Activated CD4-positive, alpha-beta T cell treated with anti-CD3 and anti-CD28 coated beads, Interleukin-2, amount 10 ng/mL, durations not matched to agents 24 days and 14 days (primary cell): ENCODE measurements around the gene MED13. TPM values are rescaled to one million over a fixed set of nuclear protein-coding genes. Genes with fewer than 3 reads are reported as not detected.
"Not testable (repeated sequence)": the region's sequence is repeated elsewhere in the genome, so short reads cannot be mapped to it uniquely, and the experiment has no call there.

Source experiments
- DNase-seq: peaks from one replicate; pipeline ENCODE4 v3.0.0; 2022
- H3K27ac Mint-ChIP-seq: one replicate; pipeline ENCODE4 v1.8.0; 2022; ENCODE audit warnings: mild to moderate bottlenecking, mixed read lengths
- H3K27me3 Mint-ChIP-seq: one replicate; pipeline ENCODE4 v1.8.0; 2022; ENCODE audit warnings: mixed read lengths
- H3K36me3 Mint-ChIP-seq: one replicate; pipeline ENCODE4 v1.8.0; 2022; ENCODE audit warnings: low read depth, mild to moderate bottlenecking, mixed read lengths
- H3K4me1 Mint-ChIP-seq: one replicate; pipeline ENCODE4 v1.8.0; 2021; ENCODE audit warnings: mixed read lengths
- H3K4me3 Mint-ChIP-seq: one replicate; pipeline ENCODE4 v1.8.0; 2022; ENCODE audit warnings: mild to moderate bottlenecking, moderate library complexity, mixed read lengths
- H3K9me3 Mint-ChIP-seq: one replicate; pipeline ENCODE4 v1.8.0; 2021; ENCODE audit warnings: mixed read lengths
- intact Hi-C: fragments of 100-400 bp; cut with micrococcal nuclease; formaldehyde crosslinking; loops from one replicate; pipeline ENCODE4 v1.15.1; 2023
- total RNA-seq: library from RNA; stranded (reverse); gene quantifications from 2 replicates; pipeline ENCODE4 v1.2.3, GENCODE V29; 2022

Gene MED13
- total RNA-seq, 1 donor from 2014 or later = 63.4 TPM

- intact Hi-C loops = no loop called here
- no peak for DNase-seq
- H3K36me3 Mint-ChIP-seq = no peaks in the 10 kb centered on the region
- H3K27me3 Mint-ChIP-seq = peaks cover 27% of the 10 kb centered on the region
- peaks cover 8% of the 10 kb centered on the region for H3K4me1 Mint-ChIP-seq
- no peaks in the 10 kb centered on the region for H3K9me3 Mint-ChIP-seq
- no peak overlapping the region for H3K27ac Mint-ChIP-seq
- H3K4me3 Mint-ChIP-seq = no peak overlapping the region
Observed at GRCh38 chr17:62080647-62081046, 15.6 kb upstream of the MED13 start.

DNA sequence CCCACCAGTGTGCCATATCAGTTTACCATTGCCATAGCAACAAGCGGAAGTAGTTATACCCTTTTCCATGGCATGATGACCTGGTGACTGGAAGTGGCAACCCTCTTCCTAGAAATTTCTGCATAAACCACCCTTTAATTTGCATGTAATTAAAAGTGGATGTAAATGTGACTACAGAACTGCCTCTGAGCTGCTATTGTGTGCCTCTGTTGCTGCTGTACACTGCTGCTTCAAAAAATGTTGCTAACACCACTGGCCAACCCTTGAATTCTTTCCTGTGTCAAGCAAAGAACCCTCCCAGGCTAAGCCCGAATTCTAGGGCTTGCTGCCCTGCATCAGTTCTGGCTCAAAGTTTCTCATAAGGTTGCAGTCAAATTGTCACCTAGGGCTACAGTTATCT, 12.9 kb upstream of the MED13 start:
- no peaks in the 10 kb centered on the region for H3K4me1 Mint-ChIP-seq
- no peaks in the 10 kb centered on the region for H3K9me3 Mint-ChIP-seq
- H3K36me3 Mint-ChIP-seq = no peaks in the 10 kb centered on the region
- intact Hi-C loops = no loop called here
- H3K27ac Mint-ChIP-seq = no peak overlapping the region
- no peak overlapping the region for H3K4me3 Mint-ChIP-seq
- H3K27me3 Mint-ChIP-seq = peaks cover 29% of the 10 kb centered on the region
- no peak for DNase-seq

GRCh38 chr17:62076864-62077788, 12.0 kb upstream of the MED13 start:
- H3K4me1 Mint-ChIP-seq = no peaks in the 10 kb centered on the region
- intact Hi-C loops = no loop called here
- no peaks in the 10 kb centered on the region for H3K36me3 Mint-ChIP-seq
- no peak overlapping the region for H3K27ac Mint-ChIP-seq
- no peak for DNase-seq
- no peaks in the 10 kb centered on the region for H3K9me3 Mint-ChIP-seq
- peaks cover 29% of the 10 kb centered on the region for H3K27me3 Mint-ChIP-seq
- H3K4me3 Mint-ChIP-seq = no peak overlapping the region

DNA sequence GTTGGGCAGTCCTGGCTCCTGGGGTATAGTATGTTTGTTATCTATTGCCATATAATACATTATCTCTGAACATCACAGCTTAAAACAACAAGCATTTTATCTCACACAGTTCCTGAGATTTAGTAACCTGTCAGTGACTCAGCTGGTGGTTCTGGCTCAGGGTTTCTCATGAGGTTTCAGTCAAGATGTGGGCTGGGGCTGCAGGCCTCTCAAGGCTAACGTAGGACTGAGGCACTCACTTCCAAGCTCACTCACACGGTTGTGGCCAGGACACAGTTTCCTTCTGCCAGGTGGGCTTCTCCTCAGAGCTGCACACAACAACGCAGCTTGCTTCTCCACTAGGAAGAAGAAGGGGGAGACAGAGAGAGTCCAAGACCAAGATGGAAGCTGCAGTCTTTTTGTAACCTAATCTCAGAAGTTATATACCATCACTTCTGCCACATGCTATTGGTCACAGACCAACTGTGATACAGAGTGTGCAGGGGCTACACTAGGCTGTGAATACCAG, 10.3 kb upstream of the MED13 start:
- H3K9me3 Mint-ChIP-seq = no peaks in the 10 kb centered on the region
- no peak for DNase-seq
- no peak overlapping the region for H3K4me3 Mint-ChIP-seq
- no peaks in the 10 kb centered on the region for H3K4me1 Mint-ChIP-seq
- no peaks in the 10 kb centered on the region for H3K36me3 Mint-ChIP-seq
- H3K27me3 Mint-ChIP-seq = peaks cover 27% of the 10 kb centered on the region
- no peak overlapping the region for H3K27ac Mint-ChIP-seq
- intact Hi-C loops = no loop called here

DNA sequence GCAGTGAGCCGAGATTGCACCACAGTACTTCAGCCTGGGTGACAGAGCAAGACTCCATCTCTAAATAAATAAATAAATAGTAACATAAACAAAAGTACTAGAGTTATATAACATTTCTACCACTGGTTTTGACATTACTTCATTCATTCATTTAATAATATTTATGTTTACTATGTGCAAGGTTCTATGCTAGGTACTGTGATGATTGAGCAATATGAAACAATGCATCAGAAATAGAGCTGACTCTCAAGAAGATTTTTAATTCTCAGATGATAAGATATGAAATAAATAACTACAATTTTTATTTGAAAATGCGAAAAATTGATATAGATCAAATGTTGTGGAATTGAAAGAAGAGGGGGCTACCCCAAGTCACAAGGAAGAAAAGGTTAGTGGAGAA, 8.9 kb upstream of the MED13 start:
- Mint-ChIP-seq H3K36me3 (no peaks in the 10 kb centered on the region), H3K27me3 (peaks cover 18% of the 10 kb centered on the region), H3K27ac (no peak overlapping the region), H3K4me3 (no peak overlapping the region), H3K9me3 (no peaks in the 10 kb centered on the region), H3K4me1 (no peaks in the 10 kb centered on the region)
- DNase-seq = no peak
- intact Hi-C loops = no loop called here

DNA sequence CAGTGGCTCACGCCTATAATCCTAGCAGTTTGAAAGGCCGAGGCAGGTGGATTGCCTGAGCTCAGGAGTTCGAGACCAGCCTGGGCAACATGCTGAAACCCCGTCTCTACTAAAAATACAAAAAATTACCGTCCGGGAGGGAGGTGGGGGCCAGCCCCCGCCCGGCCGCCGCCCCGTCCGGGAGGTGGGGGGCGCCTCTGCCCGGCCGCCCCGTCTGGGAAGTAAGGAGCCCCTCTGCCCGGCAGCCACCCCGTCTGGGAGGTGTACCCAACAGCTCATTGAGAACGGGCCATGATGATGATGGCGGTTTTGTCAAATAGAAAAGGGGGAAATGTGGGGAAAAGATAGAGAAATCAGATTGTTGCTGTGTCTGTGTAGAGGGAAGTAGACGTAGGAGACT, 7.8 kb upstream of the MED13 start:
- H3K4me1 Mint-ChIP-seq, H3K36me3 Mint-ChIP-seq: not testable (repeated sequence)

GRCh38 chr17:62070900-62071299, 5.8 kb upstream of the MED13 start:
- Mint-ChIP-seq H3K4me3 (no peak overlapping the region), H3K36me3 (no peaks in the 10 kb centered on the region), H3K27me3 (peaks cover 2% of the 10 kb centered on the region), H3K9me3 (no peaks in the 10 kb centered on the region), H3K4me1 (peaks cover 5% of the 10 kb centered on the region), H3K27ac (no peak overlapping the region)
- intact Hi-C loops = no loop called here
- no peak for DNase-seq

More for the DNA sequence above, 7.8 kb upstream of the MED13 start:
- H3K9me3 Mint-ChIP-seq, H3K4me3 Mint-ChIP-seq, intact Hi-C loops, DNase-seq, H3K27ac Mint-ChIP-seq: not testable (repeated sequence)
- H3K27me3 Mint-ChIP-seq = peaks cover 11% of the 10 kb centered on the region

GRCh38 chr17:62067165-62068145, 2.4 kb upstream of the MED13 start:
- intact Hi-C loops = loop anchor here (10.0 kb wide), 1 partner anchor 1673 kb away; the partner anchor contains the start of gene USP32
- Mint-ChIP-seq H3K36me3 (peaks cover 15% of the 10 kb centered on the region), H3K9me3 (no peaks in the 10 kb centered on the region), H3K27me3 (no peaks in the 10 kb centered on the region), H3K27ac (no peak overlapping the region), H3K4me1 (peaks cover 21% of the 10 kb centered on the region), H3K4me3 (no peak overlapping the region)
- DNase-seq = no peak

DNA sequence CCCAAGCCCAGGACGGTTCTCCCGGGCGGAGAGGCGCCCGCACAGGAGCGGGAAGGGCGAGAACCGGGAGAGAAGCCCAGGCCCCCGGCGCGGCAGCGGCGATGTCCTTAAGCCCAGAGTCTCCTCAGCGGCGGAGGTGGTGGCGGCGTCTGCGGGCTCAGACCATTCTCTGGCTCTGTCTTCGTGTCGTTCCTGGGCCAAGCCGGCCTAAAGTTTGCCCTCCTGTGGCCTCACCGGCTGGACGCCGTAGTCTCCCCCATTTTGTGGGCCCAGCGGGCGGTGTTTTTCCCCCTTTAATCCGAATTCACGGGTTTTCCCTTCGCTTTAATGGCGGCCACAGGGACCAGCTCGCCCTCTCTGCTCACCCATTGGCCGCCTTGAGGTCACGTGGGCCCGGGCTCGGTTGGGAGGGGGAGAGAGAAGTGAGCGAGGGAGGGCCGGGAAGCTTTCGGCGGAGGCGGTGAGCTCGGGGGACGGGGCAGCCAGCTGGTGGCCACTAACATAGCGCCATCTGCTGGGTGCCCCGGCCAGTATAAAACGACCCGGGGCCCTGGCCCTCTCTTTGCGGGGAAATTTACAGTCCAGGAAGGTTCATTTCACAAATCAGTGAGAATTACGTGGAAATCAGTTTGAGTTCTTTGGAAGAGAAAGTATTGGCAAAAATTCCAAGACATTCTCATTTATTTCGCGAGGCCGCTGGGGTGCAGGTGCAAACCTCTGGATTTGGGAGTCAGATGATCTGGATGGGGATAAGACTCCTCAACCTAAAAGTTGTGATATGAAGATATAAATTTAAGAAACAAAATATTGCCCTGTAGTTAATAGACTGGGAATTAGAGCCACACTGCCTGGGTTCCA, 762 bp upstream of the MED13 start:
- H3K27me3 Mint-ChIP-seq = no peaks in the 10 kb centered on the region
- H3K9me3 Mint-ChIP-seq = no peaks in the 10 kb centered on the region
- DNase-seq = peak; percentile 99
- H3K4me3 Mint-ChIP-seq = peak overlapping the region; percentile 97
- peak overlapping the region; percentile 99 for H3K27ac Mint-ChIP-seq
- peaks cover 29% of the 10 kb centered on the region for H3K4me1 Mint-ChIP-seq
- intact Hi-C loops = loop anchor here (1.0 to 10.0 kb wide), 4 partner anchors 139 to 1671 kb away; partner anchors contain the start of genes BRIP1, INTS2 and USP32
- H3K36me3 Mint-ChIP-seq = peaks cover 22% of the 10 kb centered on the region

GRCh38 chr17:62064029-62064790, 868 bp downstream of the MED13 start:
- peak; percentile 68 for DNase-seq
- Mint-ChIP-seq H3K27me3 (no peaks in the 10 kb centered on the region), H3K36me3 (peaks cover 33% of the 10 kb centered on the region), H3K4me3 (peak overlapping the region; percentile 89), H3K9me3 (no peaks in the 10 kb centered on the region), H3K4me1 (peaks cover 33% of the 10 kb centered on the region), H3K27ac (peak overlapping the region; percentile 91)
- intact Hi-C loops = loop anchor here (5.0 to 10.0 kb wide), 2 partner anchors 652 to 1669 kb away; partner anchors contain the start of gene USP32

- Mint-ChIP-seq H3K4me3 (peak overlapping the region; percentile 89), H3K27ac (peak overlapping the region; percentile 1), H3K36me3 (peaks cover 41% of the 10 kb centered on the region), H3K9me3 (no peaks in the 10 kb centered on the region), H3K4me1 (peaks cover 35% of the 10 kb centered on the region), H3K27me3 (no peaks in the 10 kb centered on the region)
- no peak for DNase-seq
- intact Hi-C loops = loop anchor here (5.0 to 10.0 kb wide), 2 partner anchors 651 to 1668 kb away; partner anchors contain the start of gene USP32
Observed at GRCh38 chr17:62062944-62063343, 2.1 kb downstream of the MED13 start.

DNA sequence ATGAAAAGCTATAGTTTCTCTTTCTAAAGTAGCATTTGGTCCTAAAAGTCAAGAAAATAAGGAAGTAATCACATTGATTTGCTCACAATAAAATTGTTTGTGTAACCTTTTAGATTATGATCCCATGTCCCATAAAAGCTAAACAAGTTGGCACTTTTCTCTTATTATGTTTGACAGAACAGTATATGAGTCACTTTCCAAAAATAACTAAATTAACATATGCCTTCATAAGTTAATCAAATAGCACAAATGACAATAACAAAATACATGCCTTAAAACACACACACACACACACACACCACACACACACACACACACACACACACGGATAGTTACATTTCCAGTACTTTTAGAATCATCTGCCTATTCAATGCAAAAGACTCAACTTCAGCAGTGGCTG, 2.8 kb downstream of the MED13 start:
- Mint-ChIP-seq H3K36me3 (peaks cover 43% of the 10 kb centered on the region), H3K4me1 (peaks cover 37% of the 10 kb centered on the region), H3K27ac (peak overlapping the region; percentile 17), H3K9me3 (no peaks in the 10 kb centered on the region), H3K4me3 (peak overlapping the region; percentile 89), H3K27me3 (no peaks in the 10 kb centered on the region)
- intact Hi-C loops = loop anchor here (5.0 to 10.0 kb wide), 2 partner anchors 650 to 1668 kb away; partner anchors contain the start of gene USP32
- no peak for DNase-seq
